Measurements from ENCODE around the gene SEC14L5.
"Not testable (repeated sequence)": the region's sequence is repeated elsewhere in the genome, so short reads cannot be mapped to it uniquely, and the experiment has no call there.

Gene SEC14L5

DNA sequence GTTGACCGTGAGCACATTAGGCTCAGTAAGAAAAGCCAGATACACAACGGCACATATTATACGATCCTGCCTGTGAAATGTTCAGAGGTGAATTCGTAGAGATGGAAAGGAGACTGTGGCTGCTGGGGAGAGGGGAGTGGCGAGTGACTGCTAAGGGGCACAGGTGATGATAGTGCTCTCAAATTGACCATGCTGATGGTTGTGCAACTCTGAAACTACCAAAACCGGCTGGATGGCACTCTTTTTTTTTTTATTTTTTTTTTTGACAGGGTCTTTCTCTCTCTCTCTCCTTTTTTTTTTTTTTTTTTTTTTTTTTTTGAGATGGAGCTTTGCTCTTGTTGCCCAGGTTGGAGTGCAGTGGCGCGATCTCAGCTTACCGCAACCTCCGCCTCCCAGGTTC, 8.1 kb upstream of the SEC14L5 start:
- DNase-seq (ENCODE audit: low read depth, low spot score) = no peak

DNA sequence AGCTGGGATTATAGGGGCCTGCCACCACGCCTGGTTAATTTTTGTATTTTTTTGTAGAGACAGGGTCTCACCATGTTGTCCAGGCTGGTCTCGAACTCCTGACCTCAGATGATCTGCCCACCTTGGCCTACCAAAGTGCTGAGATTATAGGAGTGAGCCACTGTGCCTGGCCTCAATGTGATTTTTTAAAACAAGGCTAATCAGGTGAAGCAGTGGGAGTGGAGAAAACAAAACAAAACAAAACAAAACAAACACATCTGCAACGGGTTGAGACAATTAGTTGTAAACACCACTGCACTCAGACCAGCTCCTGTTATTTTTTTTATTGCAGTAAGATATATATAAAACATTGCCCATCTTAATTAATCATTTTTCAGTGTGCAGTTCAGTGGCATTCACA, 6.5 kb upstream of the SEC14L5 start:
- not testable (repeated sequence) for DNase-seq (ENCODE audit: low read depth, low spot score)

DNA sequence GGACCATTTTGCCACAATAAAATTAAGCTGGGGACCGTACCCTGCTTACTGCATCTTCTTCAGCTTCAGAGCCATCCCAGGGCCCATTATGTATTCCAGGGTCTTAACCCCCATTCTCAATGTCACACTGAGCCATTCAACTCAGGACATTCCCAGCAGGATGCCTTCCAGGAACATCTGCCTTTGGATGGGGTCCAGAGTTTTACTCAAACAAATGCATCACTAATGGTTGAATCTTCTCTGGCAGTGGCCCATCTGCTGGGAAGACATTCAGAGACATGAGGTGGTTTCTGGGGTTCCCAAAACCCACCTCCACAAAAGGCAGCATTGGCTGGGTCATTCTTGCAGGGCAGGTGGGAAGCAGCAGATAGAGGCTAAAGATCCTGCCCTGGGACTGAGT, 3.4 kb upstream of the SEC14L5 start:
- no peak for DNase-seq (ENCODE audit: low read depth, low spot score)

DNA sequence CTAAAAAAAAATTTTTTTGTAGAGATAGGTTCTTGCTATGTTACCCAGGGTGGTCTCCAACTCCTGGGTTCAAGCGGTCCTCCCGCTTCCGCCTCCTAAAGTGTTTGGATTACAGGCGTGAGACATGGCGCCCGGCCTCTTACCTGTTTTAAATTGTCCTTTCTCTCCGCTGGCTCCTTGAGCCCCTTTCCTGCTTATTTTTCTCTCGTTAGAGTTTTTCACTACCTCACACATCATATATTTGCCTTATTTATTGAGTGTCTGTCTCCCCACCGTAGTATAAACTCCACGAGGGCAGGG, 760 bp upstream of the SEC14L5 start:
- no peak for DNase-seq (ENCODE audit: low read depth, low spot score)

DNA sequence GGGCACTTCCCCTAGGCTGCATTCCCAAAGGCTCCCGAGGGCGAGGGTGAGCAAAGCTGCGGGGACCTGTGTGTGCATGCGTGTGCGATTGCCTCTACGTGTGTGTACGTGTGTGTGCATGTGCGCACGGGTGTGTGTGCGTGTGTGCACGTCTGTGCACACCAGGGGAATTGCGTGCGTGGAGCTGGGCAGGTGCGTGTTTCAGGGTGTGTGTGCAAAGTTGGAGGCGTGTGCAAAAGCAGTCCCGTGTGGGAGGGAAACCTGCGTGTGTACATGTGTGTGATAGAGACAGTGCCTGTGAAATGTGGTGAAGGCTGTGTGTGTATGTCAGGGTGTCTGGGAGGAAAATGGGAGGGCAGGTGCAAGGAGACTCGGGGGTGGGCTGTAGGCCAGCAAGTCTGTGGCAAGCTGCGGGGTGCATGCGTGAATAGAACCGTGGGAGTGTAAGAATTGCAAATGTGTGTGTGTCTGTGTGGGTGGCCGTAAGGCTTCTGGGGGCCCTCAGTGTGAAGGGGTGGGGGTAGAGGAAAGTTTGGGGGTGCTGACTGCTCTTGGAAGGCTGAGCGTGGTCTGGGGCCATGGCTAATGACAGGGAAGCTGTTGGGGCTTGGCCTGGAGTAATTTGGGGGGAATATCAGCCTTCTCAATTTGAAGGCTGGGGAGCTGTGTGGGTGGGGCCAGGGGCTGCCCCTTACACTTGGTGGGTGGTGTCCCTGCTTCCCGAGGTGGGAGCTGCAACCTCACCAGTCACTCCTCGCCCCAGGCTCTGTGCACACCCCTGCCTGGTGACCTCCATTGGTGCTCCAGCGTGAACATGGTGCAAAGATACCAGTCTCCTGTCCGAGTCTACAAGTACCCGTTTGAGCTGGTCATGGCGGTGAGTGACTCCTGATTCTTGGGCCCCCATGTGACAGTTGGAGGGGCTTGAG, 644 bp downstream of the SEC14L5 start:
- DNase-seq (ENCODE audit: low read depth, low spot score) = no peak

DNA sequence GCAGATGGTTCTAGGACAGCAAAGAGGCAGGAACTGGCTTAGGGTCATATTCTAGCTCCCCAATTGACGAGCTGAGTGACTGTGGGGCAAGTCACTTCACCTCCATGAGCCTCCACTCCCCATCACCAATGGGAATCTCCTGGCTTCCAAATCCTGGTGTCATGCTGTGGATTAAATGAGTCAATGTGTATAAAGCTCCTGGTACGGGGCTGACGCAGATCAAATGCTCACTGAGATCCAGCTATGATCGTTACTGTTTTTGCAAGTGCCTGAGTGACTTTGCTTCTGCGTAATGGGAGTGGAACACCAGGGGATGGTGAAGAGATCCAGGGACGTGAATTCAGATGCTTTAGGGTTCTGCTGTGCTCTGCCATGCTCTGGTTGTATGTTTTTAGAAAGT, 2.4 kb downstream of the SEC14L5 start:
- no peak for DNase-seq (ENCODE audit: low read depth, low spot score)

DNA sequence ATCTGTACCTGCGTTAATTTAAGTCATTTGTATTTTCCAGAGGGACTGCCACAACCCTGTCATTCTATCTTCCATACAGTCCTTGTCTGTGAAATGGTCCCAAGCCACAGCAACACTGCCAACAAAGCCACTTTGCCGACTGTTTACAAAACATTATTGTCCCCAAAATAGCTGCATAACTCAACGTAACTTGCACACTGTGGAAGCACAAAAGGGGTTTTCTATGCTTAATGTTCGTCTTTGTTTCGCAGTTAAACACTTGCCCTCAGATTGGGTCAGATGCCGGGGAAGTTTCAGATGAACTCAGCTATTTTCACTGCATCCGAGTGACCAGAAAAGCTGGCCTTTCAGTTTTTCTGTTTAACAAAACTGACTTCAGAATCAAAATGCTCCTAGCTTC, 4.6 kb downstream of the SEC14L5 start:
- no peak for DNase-seq (ENCODE audit: low read depth, low spot score)

DNA sequence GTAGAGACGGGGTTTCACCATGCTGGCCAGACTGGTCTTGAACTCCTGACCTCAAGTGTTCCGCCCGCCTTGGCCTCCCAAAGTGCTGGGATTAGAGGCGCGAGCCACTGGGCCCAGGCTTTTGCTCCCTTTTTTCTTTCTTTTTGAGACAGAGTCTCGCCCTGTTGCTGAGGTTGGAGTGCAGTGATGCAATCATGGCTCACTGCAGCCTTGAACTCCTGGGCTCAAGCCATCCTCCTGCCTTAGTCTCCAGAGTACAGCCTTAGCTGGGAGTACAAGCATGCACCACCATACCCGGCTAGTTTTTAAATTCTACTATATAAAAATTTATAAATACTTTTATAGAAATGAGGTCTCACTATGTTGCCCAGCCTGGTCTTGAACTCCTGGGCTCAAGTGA, 5.4 kb downstream of the SEC14L5 start:
- not testable (repeated sequence) for DNase-seq (ENCODE audit: low read depth, low spot score)

DNA sequence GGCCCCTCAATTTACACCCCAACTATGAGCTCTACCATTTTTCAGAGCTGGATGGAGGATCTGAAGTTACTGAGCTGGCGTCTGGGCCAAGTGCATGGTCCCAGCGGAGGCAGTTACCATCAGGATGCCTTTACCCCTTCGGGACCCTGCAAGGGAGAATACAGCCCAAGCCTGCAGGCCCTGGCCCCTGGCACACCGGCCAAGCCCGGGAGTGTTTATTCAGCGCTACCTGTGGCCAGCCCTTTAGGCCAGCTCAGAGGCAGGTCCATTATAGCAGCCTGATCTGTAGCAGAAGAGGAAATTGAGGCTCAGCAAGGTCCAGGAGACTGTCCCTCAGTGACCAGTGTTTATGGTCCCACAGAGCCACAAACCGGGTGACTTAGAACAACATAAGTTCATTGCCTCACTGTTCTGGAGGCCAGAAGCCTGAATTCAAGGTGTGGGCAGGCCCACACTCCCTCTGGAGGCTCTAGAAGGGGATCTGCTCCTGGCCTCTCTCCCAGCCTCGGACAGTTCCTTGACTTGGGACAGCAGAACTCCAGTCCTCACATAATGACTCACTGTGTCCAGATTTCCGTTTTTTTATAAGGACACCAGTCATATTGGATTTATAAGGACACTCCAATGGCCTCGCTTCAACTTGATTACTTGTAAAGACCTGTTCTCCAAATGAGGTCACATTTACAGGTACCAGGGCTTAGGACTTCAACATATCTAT, 8.8 kb downstream of the SEC14L5 start:
- no peak for DNase-seq (ENCODE audit: low read depth, low spot score)

DNA sequence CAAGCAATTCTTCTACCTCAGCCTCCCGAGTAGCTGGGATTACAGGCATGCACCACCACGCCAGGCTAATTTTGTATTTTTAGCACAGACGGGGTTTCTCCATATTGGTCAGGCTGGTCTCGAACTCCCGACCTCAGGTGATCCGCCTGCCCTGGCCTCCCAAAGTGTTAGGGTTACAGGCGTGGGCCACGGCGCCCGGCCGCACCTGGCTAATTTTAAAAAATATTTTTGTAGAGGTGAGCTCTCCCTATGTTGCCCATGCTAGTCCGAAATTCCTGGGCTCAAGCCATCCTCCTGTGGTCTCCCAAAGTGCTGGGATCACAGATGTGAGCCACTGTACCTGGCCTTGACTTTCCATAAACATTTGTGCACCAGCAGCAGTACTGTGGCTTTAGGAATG, 10.1 kb downstream of the SEC14L5 start:
- DNase-seq (ENCODE audit: low read depth, low spot score) = not testable (repeated sequence)

DNA sequence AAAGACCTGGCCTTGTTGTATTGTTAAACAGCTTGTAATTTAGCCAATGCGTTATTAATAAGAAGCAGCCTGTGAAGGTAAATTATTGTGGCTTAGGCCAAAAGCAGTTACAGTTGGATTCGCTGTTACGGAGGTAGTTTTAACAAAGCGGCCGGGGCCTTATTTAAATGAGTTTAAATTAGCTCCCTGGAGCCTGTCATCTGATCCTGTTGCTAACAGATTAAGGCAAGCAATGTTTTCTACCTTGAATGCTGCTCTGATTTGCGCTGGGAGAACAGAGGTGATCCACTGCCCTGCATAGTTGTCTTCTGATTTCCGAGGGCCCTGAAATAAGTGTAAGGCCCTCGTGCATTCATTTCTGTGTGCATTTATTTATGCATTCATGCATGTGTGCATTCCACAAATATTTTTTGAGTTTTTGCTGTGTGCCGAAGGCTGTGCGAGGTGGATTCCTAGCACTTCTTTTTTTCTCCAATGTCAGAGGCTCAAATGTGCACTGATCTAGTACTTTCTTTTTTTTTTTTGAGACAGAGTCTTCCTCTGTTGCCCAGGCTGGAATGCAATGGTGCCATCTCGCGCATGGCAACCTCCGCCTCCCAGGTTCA, 10.9 kb downstream of the SEC14L5 start:
- DNase-seq (ENCODE audit: low read depth, low spot score) = no peak

DNA sequence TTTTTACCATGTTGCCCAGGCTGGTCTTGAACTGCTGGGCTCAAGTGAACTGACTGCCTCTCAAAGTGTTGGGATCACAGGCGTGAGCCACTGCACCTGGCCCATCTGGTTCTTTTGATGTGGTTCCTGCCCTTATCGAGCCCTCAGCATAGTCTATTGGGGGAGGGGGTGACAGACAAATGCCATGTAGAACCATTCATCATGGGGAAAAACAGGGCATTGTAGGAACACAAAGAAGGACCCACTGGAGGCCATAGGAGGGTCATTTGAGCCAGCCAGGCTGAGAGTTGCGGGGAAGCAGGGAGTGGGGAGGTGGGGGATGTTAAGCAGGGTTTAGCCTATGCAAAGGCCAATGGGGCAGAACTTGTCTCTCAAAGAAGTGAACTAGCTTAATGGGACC, 11.9 kb downstream of the SEC14L5 start:
- DNase-seq (ENCODE audit: low read depth, low spot score) = no peak

DNA sequence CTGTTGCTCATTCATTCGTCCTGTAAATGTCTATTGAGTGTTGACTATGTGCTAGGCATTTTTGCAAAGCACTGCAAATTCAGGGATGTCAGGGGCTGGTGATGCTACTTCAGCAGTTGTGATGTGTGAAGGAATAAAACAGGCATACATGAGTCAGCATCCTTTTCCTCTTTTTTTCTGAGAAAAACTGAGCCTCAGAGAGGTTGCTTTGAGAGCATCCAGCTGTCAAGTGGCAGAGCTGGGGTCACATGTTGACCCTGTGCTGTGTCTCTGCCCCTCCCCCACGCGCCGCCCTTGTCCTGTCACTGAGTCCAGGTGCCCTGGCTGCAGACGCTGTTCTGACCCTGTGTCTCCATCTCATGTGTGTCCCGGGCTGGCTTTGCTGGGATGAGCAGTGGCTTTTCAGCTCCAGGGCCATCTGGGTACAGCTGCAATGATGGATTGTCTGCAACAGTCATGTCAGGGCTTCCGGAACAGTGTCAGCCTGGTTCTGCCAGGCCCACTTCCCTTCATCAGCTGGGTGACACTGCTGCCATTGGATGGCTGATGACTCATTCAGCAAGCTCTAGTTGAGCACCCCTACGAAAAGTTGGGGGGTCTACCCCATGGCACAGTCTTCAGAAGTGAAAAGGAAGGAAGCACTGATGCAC, 14.9 kb downstream of the SEC14L5 start:
- DNase-seq (ENCODE audit: low read depth, low spot score) = no peak

DNA sequence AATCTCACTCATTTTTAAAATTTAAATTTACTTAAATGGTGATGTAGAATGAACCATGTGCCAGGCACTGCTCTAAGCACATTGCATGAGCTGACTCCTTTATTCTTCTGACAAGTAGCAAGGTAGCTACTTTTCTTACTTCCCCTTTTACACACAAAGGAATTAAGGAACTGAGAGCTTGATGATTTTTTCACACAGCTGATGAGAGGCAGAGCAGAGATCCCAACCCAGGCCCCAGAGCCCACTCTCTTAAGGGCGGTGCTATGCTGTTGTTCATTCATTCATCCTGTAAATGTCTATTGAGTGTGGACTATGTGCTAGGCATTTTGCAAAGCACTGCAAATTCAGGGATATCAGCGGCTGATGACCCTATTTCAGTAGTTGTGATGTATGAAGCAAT, 17.9 kb downstream of the SEC14L5 start:
- DNase-seq (ENCODE audit: low read depth, low spot score) = no peak

DNA sequence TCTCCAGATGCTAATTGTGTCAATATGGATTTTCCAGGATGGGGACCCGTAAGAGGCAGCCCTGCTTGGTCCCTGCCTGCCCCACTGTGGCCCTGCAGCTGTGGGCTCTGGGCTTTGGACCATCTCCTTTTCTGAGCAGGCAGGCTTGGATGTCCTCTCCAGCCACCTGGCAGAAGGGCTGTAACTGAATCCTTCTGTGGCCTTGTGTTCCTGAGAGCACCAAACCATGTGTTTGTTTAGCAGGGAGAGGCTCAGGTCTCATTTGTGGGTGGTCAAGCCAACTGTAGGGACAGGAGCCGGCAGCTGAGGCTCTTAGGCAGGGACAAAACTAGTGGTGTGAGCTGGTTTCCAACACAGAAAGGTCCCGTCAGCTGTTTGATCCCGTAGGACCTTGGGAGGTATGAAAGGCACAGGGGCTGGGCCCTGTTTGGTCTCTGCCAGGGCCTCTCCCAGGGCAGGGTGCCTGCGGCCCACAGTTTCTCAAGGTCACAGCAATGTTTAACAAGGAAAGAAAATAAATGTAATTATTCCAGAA, 18.5 kb downstream of the SEC14L5 start:
- no peak for DNase-seq (ENCODE audit: low read depth, low spot score)

DNA sequence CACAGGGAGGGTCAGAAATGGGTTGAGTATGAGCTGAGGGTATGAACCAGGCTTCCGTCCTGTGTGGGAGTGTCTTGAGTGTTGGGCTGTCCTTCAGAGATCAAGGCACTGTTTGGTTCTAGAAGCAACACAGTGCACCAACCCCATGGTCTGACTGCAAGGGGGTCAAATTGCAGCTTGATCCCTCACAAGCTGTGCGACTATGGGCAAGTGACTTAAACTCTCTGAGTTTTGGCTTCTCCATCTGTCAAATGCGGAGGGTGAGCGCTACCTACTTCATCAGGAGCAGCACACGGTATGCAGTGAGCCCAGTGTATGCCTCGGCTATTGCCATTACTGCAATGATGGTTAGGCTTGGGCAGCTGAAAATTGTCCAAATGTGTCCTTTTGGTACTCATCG, 21.0 kb downstream of the SEC14L5 start:
- DNase-seq (ENCODE audit: low read depth, low spot score) = no peak

DNA sequence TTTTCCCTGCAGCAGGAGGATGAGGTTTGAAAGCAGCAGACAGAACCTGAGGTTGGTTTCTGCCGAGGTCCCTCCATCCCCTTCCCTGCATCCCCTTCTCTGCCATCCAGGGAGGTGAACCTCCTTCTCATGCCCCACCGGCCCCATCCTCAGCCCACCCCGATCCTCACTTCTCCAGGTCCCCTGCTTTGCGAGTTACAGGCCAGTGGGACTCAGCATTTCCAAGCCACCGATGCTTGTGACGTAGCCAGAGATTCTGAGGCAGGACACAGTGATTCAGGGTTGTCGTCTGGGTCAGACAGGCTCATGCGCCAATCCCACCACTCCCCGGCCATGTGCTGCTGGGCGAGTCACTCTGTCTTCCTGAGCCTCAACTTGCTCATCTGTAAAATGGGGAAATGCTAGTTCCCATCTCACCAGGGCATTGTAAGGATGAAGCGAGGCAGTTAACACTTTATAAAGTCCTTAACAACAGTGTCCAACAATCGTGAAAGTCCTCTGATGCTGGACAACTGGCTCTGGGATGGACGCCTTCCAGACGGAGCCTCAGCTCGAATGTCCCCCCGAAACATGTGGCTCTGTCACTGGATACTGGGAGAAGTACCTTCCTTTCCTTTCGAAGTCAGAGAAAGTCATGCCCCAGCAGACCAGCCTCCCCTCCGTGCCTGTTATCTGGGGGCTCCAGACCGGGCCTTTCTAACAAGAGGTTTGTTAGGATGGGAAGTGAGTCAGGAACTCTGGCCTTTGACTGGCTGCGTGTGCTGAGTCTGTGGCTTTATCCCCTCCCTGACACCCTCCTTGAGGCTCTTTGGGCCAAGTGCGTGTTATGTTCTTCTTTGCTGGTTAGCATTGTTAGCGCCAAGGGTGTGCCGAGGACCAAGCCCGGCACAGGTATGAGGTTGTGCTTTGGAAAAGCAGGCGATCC, 21.9 kb downstream of the SEC14L5 start:
- DNase-seq (ENCODE audit: low read depth, low spot score) = no peak

DNA sequence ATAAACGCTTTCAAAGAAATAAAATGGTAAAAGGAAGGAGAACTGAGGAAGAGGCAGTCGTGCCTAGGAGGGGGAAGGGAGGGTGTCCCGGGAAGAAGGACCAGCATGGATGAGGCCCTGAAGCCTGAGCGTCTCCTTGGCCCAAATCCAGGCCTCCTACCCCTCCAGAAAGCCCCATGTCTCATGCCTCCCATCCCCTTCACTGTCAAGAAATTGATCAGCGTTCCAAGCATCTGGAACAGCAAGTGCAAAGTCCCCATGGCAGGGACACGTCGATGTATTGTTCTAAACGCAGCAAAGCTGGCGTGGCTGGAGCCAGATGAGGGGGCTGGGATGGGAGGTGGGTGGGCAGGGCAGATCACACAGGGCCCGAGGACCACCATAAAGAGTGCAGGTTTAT, 22.6 kb downstream of the SEC14L5 start:
- DNase-seq (ENCODE audit: low read depth, low spot score) = no peak

DNA sequence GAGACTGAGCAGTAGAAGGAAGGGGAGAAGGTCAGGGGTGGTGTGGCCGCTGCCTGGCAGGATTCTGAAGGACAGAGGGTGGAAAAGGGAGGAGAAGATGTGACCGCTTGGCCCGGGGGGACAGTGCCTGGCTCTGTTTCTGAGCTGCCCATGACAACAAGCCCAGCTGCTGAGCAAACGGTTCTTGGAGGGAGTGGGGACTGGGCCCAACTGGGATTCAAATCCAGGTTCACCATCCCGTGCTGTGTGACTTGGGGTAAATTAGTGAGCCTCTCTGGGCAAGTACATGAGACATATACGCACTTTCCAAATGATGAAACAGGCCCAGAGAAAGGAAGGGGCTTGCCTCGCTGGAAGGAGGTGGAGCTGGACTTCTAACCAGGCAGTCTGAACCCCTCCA, 23.3 kb downstream of the SEC14L5 start:
- no peak for DNase-seq (ENCODE audit: low read depth, low spot score)

DNA sequence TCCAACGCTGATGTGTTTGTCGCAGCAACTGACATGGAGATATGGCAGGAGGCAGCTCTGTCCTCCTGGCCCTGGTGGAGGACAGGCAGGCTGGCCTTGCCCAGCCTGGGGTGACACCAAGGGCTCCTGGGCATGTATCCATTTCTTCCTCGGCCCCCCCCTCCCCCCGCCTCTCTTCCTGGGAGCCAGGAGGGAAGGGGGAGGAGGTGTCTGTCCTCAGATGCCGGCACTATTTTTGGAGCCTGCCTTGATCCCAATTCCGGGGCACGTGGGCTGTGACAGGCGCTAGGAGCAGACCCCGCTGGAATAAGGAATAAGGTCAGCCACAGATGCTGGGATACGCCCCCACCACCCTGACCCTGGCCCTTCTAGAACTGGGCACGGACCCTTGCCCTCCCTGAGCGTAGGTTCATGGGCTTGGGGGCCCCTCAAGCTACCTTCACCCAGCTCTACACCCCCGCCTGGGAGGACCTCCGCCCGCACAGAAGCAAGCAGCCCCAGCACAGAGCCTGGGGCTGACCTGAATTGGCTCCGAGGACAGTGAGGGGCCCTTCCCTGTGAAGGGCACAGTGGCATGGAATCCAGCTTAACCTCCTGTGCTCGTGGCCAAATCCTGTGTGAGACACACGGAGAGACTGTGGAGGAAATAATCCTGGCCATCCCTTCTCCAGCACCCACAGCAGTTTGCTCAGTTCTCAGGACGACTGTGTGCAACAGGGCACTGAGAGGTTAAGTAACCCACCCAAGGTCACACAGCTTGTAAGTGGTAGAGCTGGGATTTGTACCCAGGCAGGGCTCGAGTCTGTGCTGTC, 24.1 kb downstream of the SEC14L5 start:
- DNase-seq (ENCODE audit: low read depth, low spot score) = no peak

Data from ELF-1 (cell line).